ENCODE data around the gene C1orf141.

C1orf141 gene

DNA sequence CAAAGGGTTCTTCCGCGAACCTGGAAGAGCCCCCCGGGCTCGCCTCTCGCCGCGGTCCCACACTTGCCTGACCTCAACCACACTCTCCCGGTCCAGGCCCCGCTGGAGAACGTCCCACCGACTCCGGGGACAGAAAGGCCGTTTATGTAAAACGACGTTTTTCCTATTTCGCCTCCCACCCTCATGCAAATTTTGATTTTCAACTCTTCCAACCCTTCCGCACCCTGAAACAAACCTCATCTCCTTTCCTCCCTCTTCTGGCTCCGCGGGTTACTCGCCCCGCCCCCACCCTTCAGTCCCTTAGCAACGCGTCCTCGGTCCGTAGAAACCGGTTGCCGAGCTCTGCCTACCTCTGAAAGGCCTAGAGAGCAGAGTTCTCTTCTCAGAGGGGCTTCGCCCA, at the start of gene C1orf141:
TSS of gene C1orf141 (minus strand) at position 276 of the 400 bp plus-strand sequence. CDS start 7,730 bp downstream, outside the sequence.
- no peak for TF ChIP-seq ZFX (IDR thresholded peaks at IDR 0.05)
- TF ChIP-seq CTCF (conservative IDR thresholded peaks at IDR 0.05): no peak
- H3K27ac ChIP-seq: no peak within 1 kb of the TSS

DNA sequence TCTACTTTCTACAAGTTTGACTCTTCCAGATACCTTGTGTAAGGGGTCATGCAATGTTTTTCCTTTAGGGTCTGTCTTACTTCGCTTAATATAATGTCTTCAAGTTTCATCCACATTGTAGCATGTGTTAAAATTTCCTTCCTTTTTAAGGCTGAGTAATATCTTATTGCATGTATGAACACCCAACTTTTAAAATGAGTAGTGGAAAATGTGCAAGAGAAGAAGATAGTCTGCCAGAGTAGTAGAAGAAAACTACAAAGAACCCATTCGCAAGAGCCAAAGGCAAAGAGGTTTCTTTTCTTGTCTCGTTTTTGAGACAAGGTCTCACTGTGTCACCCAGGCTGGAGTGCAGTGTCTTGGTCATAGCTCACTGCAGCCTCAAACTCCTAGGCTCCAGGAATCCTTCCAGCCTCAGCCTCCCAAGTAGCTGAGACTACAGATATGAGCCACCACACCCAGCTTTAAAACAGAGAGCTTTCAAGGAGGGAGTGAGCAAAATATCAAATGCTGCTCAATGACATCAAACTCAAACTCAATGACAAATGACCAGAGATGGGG, 40.8 kb upstream of the C1orf141 start:
- no peak overlapping the region for H3K27ac ChIP-seq
- TF ChIP-seq ZFX (IDR thresholded peaks at IDR 0.05): no peak
- no peak for TF ChIP-seq CTCF (conservative IDR thresholded peaks at IDR 0.05)

DNA sequence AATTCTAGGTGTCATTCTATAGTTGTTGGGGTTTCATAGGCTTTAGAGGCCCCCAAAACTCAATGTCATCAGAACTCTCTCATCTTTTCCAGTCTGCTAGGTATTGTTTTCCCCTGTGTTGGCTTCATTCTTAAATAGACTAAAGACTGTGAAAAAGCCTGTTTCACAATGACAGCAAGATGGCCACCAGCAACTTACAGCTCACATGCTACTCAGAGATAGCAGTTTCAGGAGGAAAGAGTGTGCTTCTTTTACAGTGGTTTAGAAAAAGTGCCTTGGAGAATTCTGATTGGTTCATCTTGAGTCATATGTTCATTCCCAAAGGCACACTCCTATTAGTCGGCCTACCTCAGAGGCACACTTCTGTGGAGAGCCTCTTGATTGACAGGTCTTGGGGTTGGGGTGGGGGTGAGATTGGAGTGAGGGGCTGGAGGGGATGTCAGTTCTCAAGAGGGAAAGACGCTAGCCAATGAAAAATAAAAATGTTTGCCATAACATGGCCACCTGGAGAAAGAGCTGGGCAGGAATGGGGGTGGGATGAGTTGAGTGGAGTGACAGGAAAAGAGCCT, 40.0 kb upstream of the C1orf141 start:
- no peak overlapping the region for H3K27ac ChIP-seq
- TF ChIP-seq ZFX (IDR thresholded peaks at IDR 0.05) (no peak), CTCF (conservative IDR thresholded peaks at IDR 0.05) (no peak)

GRCh38 chr1:67173988-67174387, 39.2 kb upstream of the C1orf141 start:
- TF ChIP-seq CTCF (conservative IDR thresholded peaks at IDR 0.05): no peak
- no peak for TF ChIP-seq ZFX (IDR thresholded peaks at IDR 0.05)
- H3K27ac ChIP-seq: no peak overlapping the region

- no peak overlapping the region for H3K27ac ChIP-seq
- TF ChIP-seq ZFX (IDR thresholded peaks at IDR 0.05) (no peak), CTCF (conservative IDR thresholded peaks at IDR 0.05) (no peak)
Measured at GRCh38 chr1:67171978-67172377, 37.2 kb upstream of the C1orf141 start.

DNA sequence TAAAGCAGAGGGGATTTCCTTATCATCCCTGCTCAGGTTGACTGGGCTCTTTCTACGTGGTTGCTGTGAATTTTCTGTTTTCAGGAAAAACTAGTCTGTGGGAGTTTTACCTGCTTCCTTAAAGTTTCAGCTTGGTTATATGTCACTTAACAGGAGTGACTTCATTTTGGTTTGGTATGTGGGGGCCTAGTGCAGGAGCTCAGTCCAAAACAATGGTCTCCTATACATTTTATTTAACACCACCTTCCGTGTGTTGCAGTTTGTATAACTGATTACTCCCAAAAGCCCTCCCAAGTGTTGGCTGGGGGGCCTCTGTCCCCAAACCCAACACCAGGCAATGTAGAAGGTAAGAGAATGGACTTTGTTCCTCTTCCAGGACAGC, 36.8 kb upstream of the C1orf141 start:
- TF ChIP-seq CTCF (conservative IDR thresholded peaks at IDR 0.05): no peak

DNA sequence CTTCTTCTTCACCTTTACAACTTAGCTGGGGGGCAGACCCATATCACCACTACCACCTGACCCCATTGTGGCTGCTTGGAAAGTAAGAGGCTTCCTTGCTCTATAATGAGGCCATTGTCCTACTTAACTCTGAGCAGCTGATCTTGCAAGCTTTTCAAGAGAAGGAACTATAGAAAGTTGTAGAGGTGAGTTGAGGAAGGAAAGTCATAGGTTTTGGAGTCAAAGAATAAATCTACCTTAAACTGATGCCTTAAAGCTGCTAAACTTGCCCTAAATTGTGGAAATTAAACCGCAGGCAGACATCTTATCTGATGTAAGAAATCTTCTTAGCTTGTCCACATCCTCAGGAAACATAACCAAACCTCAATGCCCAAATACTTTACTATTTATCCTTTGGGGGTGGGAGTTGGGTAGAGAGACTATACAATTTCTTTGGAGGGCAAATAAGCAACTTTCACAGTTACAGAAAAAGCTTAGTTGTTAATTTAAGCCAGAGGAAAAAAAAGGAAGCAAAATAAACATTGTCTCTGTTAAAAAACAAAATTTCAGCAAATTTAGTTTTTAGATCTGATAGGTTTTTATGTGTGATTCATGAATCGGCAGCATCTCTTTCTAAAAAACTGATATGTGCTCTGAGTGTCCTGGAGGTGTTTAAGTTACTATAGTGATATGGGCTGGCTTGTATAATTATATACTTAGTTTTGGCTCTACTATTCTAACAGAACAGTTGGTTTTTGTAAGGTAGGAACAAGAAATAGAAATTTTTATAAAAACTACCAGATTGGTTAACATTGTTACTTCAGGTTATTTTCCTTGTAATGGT, 36.2 kb upstream of the C1orf141 start:
- TF ChIP-seq ZFX (IDR thresholded peaks at IDR 0.05) (no peak), CTCF (conservative IDR thresholded peaks at IDR 0.05) (no peak)
- H3K27ac ChIP-seq: no peak overlapping the region

More for the DNA sequence above, 36.8 kb upstream of the C1orf141 start:
- no peak overlapping the region for H3K27ac ChIP-seq

Measured in C4-2B (cell line).